OCI-LY1 (cell line): Measurements from ENCODE around the gene PLCB4.

Experiments
- H2AFZ ChIP-seq: fragments of 200-600 bp; sonication (generic), shearing (Covaris generic); 2 replicates; pipeline ENCODE4 v1.6.0; 2014; ENCODE audit warnings: antibody characterized with exemption, mild to moderate bottlenecking, low read length
- H3F3A ChIP-seq: fragments of 200-600 bp; sonication (generic), shearing (Covaris generic); 2 replicates; pipeline ENCODE4 v1.6.0; 2014; ENCODE audit warnings: mild to moderate bottlenecking, antibody characterized with exemption, low read length, moderate library complexity; ENCODE audit not compliant: insufficient read depth
- H3K27ac ChIP-seq: fragments of 200-600 bp; sonication (generic); 2 replicates; pipeline ENCODE4 v1.5.1; 2014; ENCODE audit warnings: low read length, mixed run types, mild to moderate bottlenecking, low read depth; ENCODE audit not compliant: poor library complexity, severe bottlenecking
- H3K27me3 ChIP-seq: fragments of 200-600 bp; sonication (generic); 2 replicates; pipeline ENCODE4 v1.6.0; 2014; ENCODE audit warnings: antibody characterized with exemption, mild to moderate bottlenecking, low read length, moderate library complexity; ENCODE audit not compliant: insufficient read depth
- H3K36me3 ChIP-seq: fragments of 200-600 bp; sonication (generic); 2 replicates; pipeline ENCODE4 v1.6.1; 2014; ENCODE audit warnings: mild to moderate bottlenecking, antibody characterized with exemption, low read length, moderate library complexity, mixed read lengths; ENCODE audit not compliant: insufficient read depth
- H3K4me1 ChIP-seq: fragments of 200-600 bp; sonication (generic); 2 replicates; pipeline ENCODE4 v1.5.1; 2014; ENCODE audit warnings: mild to moderate bottlenecking, low read length, moderate library complexity; ENCODE audit not compliant: insufficient read depth, severe bottlenecking
- H3K4me2 ChIP-seq: fragments of 200-600 bp; sonication (generic), shearing (Covaris generic); 2 replicates; pipeline ENCODE4 v1.6.1; 2014; ENCODE audit warnings: low read length
- H3K4me3 ChIP-seq: fragments of 200-600 bp; sonication (generic); 2 replicates; pipeline ENCODE4 v1.5.1; 2014; ENCODE audit warnings: low read length, low read depth, mild to moderate bottlenecking, mixed read lengths; ENCODE audit not compliant: poor library complexity, severe bottlenecking
- H3K79me2 ChIP-seq: fragments of 200-600 bp; shearing (Covaris generic); 2 replicates; pipeline ENCODE4 v1.6.1; 2016; ENCODE audit warnings: mixed run types, low read length, mixed read lengths; ENCODE audit not compliant: insufficient read depth
- H3K9ac ChIP-seq: fragments of 200-600 bp; sonication (generic), shearing (Covaris generic); 2 replicates; pipeline ENCODE4 v1.6.1; 2014; ENCODE audit warnings: mild to moderate bottlenecking, low read length, mixed read lengths
- H3K9me2 ChIP-seq: fragments of 200-600 bp; sonication (generic), shearing (Covaris generic); 2 replicates; pipeline ENCODE4 v1.6.1; 2014; ENCODE audit warnings: low read depth, mild to moderate bottlenecking, low read length, mixed read lengths
- H3K9me3 ChIP-seq: fragments of 200-600 bp; shearing (Covaris generic); 2 replicates; pipeline ENCODE4 v1.6.1; 2014; ENCODE audit warnings: low read length, mixed read lengths
- H4K20me1 ChIP-seq: fragments of 200-600 bp; sonication (generic), shearing (Covaris generic); 2 replicates; pipeline ENCODE4 v1.6.0; 2016; ENCODE audit warnings: mild to moderate bottlenecking, low read length; ENCODE audit not compliant: insufficient read depth
- CTCF ChIP-seq: fragments of 200-600 bp; sonication (generic), shearing (Covaris generic); IDR thresholded peaks from 2 replicates; pipeline ENCODE4 v1.5.1; 2017; ENCODE audit warnings: mild to moderate bottlenecking, antibody characterized with exemption, low read length, moderate library complexity, mixed read lengths
- EZH2 ChIP-seq: fragments of 200-600 bp; sonication (generic), shearing (Covaris generic); IDR thresholded peaks from 2 replicates; pipeline ENCODE4 v1.8.0; 2017; ENCODE audit warnings: borderline replicate concordance, mixed run types, mild to moderate bottlenecking, antibody characterized with exemption, low read length, moderate library complexity, mixed read lengths

PLCB4 gene

GRCh38 chr20:9146649-9147048 is 77.8 kb downstream of the PLCB4 start:
- Histone ChIP-seq H3K36me3 (no peaks in the 10 kb centered on the region), H3K9me2 (no peaks in the 10 kb centered on the region), H3K27ac (no peak overlapping the region), H3K4me2 (no peak overlapping the region), H4K20me1 (no peaks in the 10 kb centered on the region), H3K4me3 (no peak overlapping the region), H3K4me1 (no peaks in the 10 kb centered on the region), H3K27me3 (no peaks in the 10 kb centered on the region), H2AFZ (no peak overlapping the region), H3K9ac (no peak overlapping the region), H3K79me2 (no peaks in the 10 kb centered on the region), H3K9me3 (no peaks in the 10 kb centered on the region), H3F3A (no peaks in the 10 kb centered on the region)
- TF ChIP-seq EZH2: no peak
- TF ChIP-seq CTCF: no peak

GRCh38 chr20:9147547-9148024 is 78.7 kb downstream of the PLCB4 start:
- H3K9me3 ChIP-seq: no peaks in the 10 kb centered on the region
- no peaks in the 10 kb centered on the region for H3K9me2 ChIP-seq
- no peak overlapping the region for H3K9ac ChIP-seq
- no peaks in the 10 kb centered on the region for H3K36me3 ChIP-seq
- H3F3A ChIP-seq: no peaks in the 10 kb centered on the region
- H3K27me3 ChIP-seq: no peaks in the 10 kb centered on the region
- no peaks in the 10 kb centered on the region for H4K20me1 ChIP-seq
- H2AFZ ChIP-seq: no peak overlapping the region
- no peak overlapping the region for H3K4me3 ChIP-seq
- TF ChIP-seq CTCF: no peak
- no peak for TF ChIP-seq EZH2
- no peaks in the 10 kb centered on the region for H3K79me2 ChIP-seq
- no peaks in the 10 kb centered on the region for H3K4me1 ChIP-seq
- no peak overlapping the region for H3K4me2 ChIP-seq
- H3K27ac ChIP-seq: no peak overlapping the region

- Histone ChIP-seq H3K79me2 (no peaks in the 10 kb centered on the region), H2AFZ (no peak overlapping the region), H3K9me3 (no peaks in the 10 kb centered on the region), H3K4me2 (no peak overlapping the region), H3K4me1 (no peaks in the 10 kb centered on the region), H3F3A (no peaks in the 10 kb centered on the region), H3K9me2 (no peaks in the 10 kb centered on the region), H3K9ac (no peak overlapping the region), H3K27me3 (no peaks in the 10 kb centered on the region), H3K4me3 (no peak overlapping the region), H4K20me1 (no peaks in the 10 kb centered on the region), H3K27ac (no peak overlapping the region), H3K36me3 (no peaks in the 10 kb centered on the region)
- TF ChIP-seq CTCF (no peak), EZH2 (no peak)
Measured at GRCh38 chr20:9148291-9148690, 79.4 kb downstream of the PLCB4 start.
